ENCODE results near the gene TMEM273.

DNA sequence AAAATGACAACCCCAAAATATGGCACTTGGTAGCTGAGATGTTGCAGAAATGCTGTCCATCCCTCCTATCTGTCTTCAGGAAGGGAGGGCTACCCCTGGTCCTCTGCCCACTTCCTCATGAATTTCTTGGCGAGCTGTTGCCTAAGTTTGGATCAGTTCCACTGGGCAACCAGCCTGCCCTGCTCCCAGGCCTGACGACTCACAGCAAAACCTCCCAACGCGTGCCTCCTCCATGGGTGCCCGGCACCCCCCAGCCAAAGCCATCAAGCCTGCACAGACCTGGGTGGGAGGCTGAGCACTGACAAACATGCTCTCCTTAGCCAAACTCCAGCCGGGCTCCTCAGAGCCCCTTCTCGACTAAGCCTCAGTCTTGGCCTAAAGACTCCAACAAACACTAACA, 81.7 kb downstream of the TMEM273 start:
- TF ChIP-seq CTCF (conservative IDR thresholded peaks at IDR 0.05 in 1 of 2, IDR thresholded peaks at IDR 0.05 in 1 of 2; ENCODE audit: extremely low read depth in 1 of 2, insufficient read depth in 1 of 2, low read depth in 1 of 2, low read length in 2 of 2): no peak
- no peak for TF ChIP-seq EZH2 (IDR thresholded peaks at IDR 0.05; ENCODE audit: borderline replicate concordance, low read length)

All from mammary epithelial cell (primary cell).